Superior temporal gyrus (tissue), 1 donor: ENCODE results near the gene VAPA.

Experiments used
- DNase-seq: peaks from one replicate; pipeline ENCODE4 v3.0.0-alpha.2; 2016; ENCODE audit errors: extremely low spot score

The VAPA gene

GRCh38 chr18:9974279-9974915, 60.6 kb downstream of the VAPA start:
- no peak for DNase-seq

GRCh38 chr18:9975658-9976057, 61.8 kb downstream of the VAPA start:
- no peak for DNase-seq

GRCh38 chr18:9982711-9983110, 68.9 kb downstream of the VAPA start:
- DNase-seq, result no peak

DNA sequence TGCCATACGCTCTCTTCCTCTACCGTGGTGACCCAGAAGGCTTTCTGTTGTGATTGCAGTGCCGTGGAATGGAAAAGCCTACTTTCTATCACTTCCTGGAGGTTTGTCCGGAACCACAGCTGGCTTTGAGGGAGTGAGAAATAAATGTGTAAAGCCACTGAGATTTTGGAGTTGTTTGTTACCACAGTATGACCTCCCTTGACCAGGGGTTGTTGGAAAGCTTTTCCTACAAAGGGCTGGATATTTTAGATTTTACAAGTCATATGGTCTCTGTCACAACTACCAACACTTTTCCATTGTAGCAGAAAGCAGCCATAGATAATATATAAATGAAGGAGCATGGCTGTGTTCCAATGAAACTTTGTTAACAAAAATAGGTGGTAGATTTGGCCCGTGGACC, 70.3 kb downstream of the VAPA start:
- DNase-seq, result no peak

DNA sequence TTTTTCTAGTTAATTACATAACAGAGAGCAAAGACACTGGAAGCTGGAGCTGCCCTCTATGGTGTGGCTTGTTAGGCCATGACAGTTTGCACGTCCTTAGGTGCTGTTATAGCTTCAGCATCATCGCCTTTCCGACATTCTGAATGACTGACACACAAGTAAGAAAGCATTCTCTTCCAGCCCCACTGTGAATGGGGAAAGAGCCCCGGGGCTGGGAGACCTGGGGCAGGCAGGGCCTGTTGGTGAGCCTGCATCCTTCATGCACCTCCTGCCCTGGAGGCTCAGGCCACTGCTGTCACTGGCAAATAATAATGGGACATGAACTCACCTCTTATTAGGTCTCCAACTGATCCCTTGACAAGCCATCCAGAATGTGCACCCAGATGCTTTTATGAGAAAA, 71.8 kb downstream of the VAPA start:
- DNase-seq, result no peak

DNA sequence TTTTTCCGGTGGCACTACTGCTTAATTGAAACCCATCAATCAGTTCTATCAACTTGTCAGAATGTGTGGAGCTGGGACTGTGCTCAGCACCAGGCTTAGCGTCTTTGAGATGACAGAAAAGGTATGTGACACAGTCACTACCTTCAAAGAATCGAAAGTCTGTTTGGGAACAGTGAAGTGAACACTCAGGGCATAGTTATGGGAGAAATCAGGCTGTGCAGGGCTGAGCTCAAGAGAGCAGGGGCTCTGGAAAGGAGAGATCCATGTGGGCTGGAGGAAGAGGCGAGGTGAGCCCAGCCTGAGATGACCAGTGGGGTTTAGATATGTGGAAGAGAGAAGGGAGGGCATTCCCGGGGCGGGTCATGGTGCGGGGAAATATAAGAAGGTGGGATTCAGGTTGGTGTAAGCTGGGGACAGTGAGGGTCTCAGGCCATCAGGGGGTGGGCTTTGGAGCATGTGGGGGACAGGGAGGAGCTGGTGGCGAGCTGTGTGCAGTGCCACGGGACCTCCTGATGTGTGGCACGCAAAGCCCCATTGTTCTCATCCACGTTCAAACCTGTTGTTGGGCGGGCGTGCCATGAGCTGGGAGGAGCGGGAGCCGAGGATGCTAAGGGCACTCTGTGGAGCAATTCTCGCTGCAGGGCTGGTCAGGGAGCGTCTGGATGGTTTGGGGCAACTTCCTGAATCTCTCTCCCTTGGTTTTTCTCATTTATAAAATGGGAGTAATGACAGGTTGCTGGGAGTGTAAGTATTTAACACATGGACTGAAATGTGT, 72.5 kb downstream of the VAPA start:
- no peak for DNase-seq

GRCh38 chr18:9987345-9987744, 73.5 kb downstream of the VAPA start:
- no peak for DNase-seq

DNA sequence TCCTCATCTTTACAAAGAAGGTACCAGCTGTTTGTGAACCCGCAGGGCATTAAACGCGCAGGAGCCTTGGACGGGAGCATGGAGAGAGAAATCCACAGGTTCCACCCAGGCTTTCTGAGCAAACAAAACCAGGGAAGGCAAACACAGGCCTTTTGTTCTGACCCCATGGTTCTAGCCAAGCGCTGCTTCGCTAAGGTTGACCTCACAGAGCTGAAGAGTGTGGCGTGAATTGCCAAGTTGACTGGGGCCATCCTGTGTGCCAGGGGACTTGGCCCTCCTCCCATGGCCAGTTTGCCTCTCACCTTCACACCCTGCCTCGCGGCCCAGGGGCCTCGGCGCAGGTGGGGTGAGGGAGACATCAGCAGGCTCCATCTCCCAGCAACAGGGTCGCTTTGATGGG, 74.1 kb downstream of the VAPA start:
- DNase-seq, result peak; percentile 66

GRCh38 chr18:9988665-9989064, 74.8 kb downstream of the VAPA start:
- no peak for DNase-seq

GRCh38 chr18:9989481-9989880, 75.7 kb downstream of the VAPA start:
- DNase-seq, result no peak

GRCh38 chr18:9991011-9992000, 77.5 kb downstream of the VAPA start:
- DNase-seq, result no peak

DNA sequence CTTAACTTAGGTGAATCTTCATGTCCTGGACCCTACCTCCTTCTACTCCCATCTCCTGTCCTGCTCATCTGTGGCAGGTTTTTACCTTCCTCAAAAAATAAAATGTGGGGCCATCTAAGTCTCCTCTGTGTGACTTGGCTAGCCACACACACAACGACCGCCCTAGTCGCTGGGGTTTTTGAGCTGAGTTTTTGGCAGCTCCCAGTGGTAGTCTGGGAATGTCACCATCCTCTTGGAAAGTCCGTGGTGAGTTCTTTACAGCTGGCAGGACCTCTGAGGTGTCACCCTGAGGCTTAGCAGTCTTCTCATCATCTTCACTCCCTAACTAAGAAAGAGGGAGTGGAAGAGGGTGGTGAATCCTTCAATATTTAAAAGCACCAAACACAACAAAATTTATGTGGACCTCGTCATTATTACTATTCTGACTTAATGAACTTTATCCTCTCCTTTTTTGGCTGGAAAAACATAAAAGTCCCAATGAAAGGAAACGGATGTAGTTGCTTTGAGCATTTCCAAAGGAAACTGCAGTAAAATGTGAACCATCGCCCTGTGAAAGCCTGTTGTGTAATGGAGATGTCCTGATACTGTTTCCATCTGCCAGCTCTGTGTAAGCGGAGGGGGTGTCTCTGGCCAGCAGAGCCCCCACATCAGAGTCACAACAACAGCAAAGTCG, 78.6 kb downstream of the VAPA start:
- no peak for DNase-seq

DNA sequence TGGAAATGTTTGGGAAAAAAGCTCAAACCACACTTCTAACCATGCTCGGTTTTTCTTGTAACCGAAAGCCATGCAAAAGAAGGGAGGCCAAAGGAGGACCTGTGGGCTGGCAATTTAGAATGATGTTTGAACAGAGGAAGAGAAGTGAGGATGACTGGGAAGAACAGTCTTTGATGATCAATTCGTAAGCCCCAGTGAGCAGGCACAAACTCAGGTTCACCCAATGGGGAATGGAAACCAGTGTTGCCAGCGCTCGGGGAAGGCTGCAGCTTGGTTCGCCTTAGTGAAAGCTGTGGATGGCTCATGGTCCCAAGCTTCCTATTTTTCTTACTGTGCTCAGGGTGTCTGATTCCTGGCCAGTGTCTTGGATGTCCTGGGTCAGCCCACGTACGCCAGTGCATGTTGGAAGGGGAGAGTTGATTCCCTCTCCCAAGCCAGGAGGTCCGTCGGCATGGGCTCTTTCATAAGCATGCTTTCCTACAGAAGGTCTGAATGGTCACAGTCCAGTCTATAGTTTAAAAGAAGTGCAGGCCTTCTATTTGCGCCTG, 79.2 kb downstream of the VAPA start:
- DNase-seq, result no peak

GRCh38 chr18:9993521-9994025, 79.8 kb downstream of the VAPA start:
- no peak for DNase-seq

GRCh38 chr18:9994026-9994570, 80.3 kb downstream of the VAPA start:
- no peak for DNase-seq

DNA sequence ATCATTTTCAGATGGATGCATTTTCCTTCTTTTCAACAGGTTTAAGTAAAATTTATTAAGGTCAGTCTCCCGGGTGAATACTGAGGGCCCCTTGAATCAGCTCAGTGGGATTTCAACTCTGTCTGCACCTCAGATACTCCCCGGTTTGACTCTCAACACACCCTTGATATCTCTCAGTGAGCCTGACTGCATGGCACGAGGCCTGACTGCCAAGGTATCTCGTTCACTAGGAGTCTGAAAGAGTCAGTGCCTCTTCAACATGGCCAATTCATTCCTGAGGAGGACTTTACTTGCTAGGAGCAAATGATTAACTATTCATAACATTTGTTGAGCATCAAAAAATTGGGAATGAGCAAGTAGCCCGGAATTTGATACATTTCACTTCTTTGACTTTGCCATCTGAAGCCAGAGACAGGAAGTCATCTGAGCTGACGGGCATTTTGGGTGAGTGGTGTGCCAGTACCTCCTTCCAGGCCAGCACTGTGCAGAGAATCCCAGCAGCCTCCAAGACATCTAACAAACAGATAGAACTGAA, 81.0 kb downstream of the VAPA start:
- no peak for DNase-seq

GRCh38 chr18:9995631-9996030, 81.8 kb downstream of the VAPA start:
- no peak for DNase-seq

GRCh38 chr18:9996094-9996493, 82.3 kb downstream of the VAPA start:
- no peak for DNase-seq

GRCh38 chr18:9997711-9998110, 83.9 kb downstream of the VAPA start:
- no peak for DNase-seq

GRCh38 chr18:9998330-9998729, 84.5 kb downstream of the VAPA start:
- DNase-seq, result no peak

DNA sequence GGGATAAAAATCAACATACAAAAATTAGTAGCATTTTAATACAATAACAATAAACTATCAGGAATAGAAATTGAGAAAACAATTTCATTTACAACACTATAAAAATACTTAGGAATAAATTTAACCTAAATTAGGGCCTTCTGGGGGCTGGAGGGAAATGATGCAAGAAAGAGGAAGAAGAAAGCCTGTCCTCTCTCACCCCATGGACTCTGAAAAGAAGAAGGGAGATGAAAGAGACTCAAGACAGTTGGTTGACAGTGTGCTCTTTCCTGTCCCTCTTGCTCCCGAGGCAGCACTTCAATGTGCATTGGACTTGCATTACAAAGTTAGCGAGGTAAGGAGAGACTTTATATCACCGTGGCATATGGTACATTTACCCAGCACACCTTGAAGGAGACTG, 88.5 kb downstream of the VAPA start:
- no peak for DNase-seq
